ENCODE measurements around the gene TSGA10IP. TPM values are rescaled to one million over a fixed set of nuclear protein-coding genes. Genes with fewer than 3 reads are reported as not detected.
A peak's percentile ranks its signal among the peaks of the same experiment; 100 is the strongest.

Gene TSGA10IP
- total and polyA plus RNA-seq, 2 experiments from 2014 or later, result 1.6 to 2.0 TPM

GRCh38 chr11:65921876-65922275 is 23.4 kb upstream of the TSGA10IP start:
- H3K36me3 ChIP-seq (ENCODE audit: insufficient read depth), result no peaks in the 10 kb centered on the region; the same call in 1 of the 2 replicates
- no peak for DNase-seq (ENCODE audit: low spot score)
- peaks cover 5% of the 10 kb centered on the region; the same call in 1 of the 2 replicates for H3K4me1 ChIP-seq (ENCODE audit: insufficient read depth)
- no peak overlapping the region for H3K4me2 ChIP-seq
- Mint-ChIP-seq H3K9me3 (no peaks in the 10 kb centered on the region), H3K36me3 (ENCODE audit: low read depth) (peaks cover 18% of the 10 kb centered on the region), H3K27ac (no peak overlapping the region), H3K4me3 (peak overlapping the region; percentile 7; the same call in 1 of the 3 replicates), H3K4me1 (no peaks in the 10 kb centered on the region; the same call in 2 of the 3 replicates), H3K27me3 (ENCODE audit: insufficient read depth, low read depth, poor library complexity) (peaks cover 12% of the 10 kb centered on the region)
- TF ChIP-seq REST (IDR thresholded peaks at IDR 0.05; ENCODE audit: unreplicated experiment), result no peak
- TF ChIP-seq CREB1 (CRISPR knock-in tag; IDR thresholded peaks at IDR 0.05; ENCODE audit: low read depth), result no peak
- TF ChIP-seq ETS1 (IDR thresholded peaks at IDR 0.05), result no peak
- no peak for TF ChIP-seq ZNF462 (CRISPR knock-in tag; IDR thresholded peaks at IDR 0.05)
- no peak for TF ChIP-seq EZH2phosphoT487 (IDR thresholded peaks at IDR 0.05; ENCODE audit: unreplicated experiment)
- no peak for TF ChIP-seq POLR2AphosphoS5 (IDR thresholded peaks at IDR 0.05; ENCODE audit: low read depth)
- no peak for TF ChIP-seq ZNF114 (CRISPR knock-in tag; IDR thresholded peaks at IDR 0.05)
- TF ChIP-seq, protein P1, sequence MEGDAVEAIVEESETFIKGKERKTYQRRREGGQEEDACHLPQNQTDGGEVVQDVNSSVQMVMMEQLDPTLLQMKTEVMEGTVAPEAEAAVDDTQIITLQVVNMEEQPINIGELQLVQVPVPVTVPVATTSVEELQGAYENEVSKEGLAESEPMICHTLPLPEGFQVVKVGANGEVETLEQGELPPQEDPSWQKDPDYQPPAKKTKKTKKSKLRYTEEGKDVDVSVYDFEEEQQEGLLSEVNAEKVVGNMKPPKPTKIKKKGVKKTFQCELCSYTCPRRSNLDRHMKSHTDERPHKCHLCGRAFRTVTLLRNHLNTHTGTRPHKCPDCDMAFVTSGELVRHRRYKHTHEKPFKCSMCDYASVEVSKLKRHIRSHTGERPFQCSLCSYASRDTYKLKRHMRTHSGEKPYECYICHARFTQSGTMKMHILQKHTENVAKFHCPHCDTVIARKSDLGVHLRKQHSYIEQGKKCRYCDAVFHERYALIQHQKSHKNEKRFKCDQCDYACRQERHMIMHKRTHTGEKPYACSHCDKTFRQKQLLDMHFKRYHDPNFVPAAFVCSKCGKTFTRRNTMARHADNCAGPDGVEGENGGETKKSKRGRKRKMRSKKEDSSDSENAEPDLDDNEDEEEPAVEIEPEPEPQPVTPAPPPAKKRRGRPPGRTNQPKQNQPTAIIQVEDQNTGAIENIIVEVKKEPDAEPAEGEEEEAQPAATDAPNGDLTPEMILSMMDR (conservative IDR thresholded peaks at IDR 0.05; ENCODE audit: low read depth in 2 of 2), result no peak
- TF ChIP-seq STAT1 (IDR thresholded peaks at IDR 0.05; ENCODE audit: unreplicated experiment), result no peak
- no peak for TF ChIP-seq ZNF331 (CRISPR knock-in tag; IDR thresholded peaks at IDR 0.05; ENCODE audit: low read depth)
- no peak for TF ChIP-seq NANOG (IDR thresholded peaks at IDR 0.05; ENCODE audit: borderline replicate concordance)
- no peak for TF ChIP-seq EZH2 (IDR thresholded peaks at IDR 0.05; ENCODE audit: low read depth, unreplicated experiment)
- no peak for TF ChIP-seq JUNB (IDR thresholded peaks at IDR 0.05; ENCODE audit: unreplicated experiment)
- no peak overlapping the region for H3K4me3 ChIP-seq
- no peak overlapping the region for H3K27ac ChIP-seq (ENCODE audit: low read depth)
- H3F3A ChIP-seq (replicated peaks; ENCODE audit: low read depth), result 0 out of 2 replicates have a peak, but pooled peaks cover 4% of the 10 kb centered on the region
- ATAC-seq, result no peak
- H3K27me3 ChIP-seq (ENCODE audit: insufficient read depth), result no peaks in the 10 kb centered on the region
- H3K79me2 ChIP-seq (replicated peaks; ENCODE audit: insufficient read depth), result peaks cover 7% of the 10 kb centered on the region
- no peaks in the 10 kb centered on the region for H3K9me2 ChIP-seq (ENCODE audit: insufficient read depth)
- H2AFZ ChIP-seq, result no peak overlapping the region
- no peaks in the 10 kb centered on the region for H4K20me1 ChIP-seq (replicated peaks; ENCODE audit: insufficient read depth)
